ENCODE data around the gene TOPAZ1. TPM values are rescaled to one million over a fixed set of nuclear protein-coding genes. Genes with fewer than 3 reads are reported as not detected.
"Not testable (repeated sequence)": the region's sequence is repeated elsewhere in the genome, so short reads cannot be mapped to it uniquely, and the experiment has no call there.

Gene TOPAZ1
- total RNA-seq, 4 donors from 2014 or later, result not detected

GRCh38 chr3:44343421-44343820 is 101.7 kb downstream of the TOPAZ1 start:
- no peak for TF ChIP-seq CTCF (IDR thresholded peaks at IDR 0.05)
- no peak for ATAC-seq (ENCODE audit: low FRiP score)

GRCh38 chr3:44346590-44346989 is 104.9 kb downstream of the TOPAZ1 start:
- not testable (repeated sequence) for DNase-seq (ENCODE audit: low spot score); ATAC-seq (ENCODE audit: low FRiP score)

More at GRCh38 chr3:44343421-44343820, 101.7 kb downstream of the TOPAZ1 start:
- DNase-seq (ENCODE audit: low spot score), result no peak

GRCh38 chr3:44348993-44349392 is 107.3 kb downstream of the TOPAZ1 start:
- no peak for TF ChIP-seq CTCF (IDR thresholded peaks at IDR 0.05)
- no peak for DNase-seq (ENCODE audit: low spot score)
- no peak for ATAC-seq (ENCODE audit: low FRiP score)

GRCh38 chr3:44353355-44353924 is 111.8 kb downstream of the TOPAZ1 start:
- no peak for DNase-seq (ENCODE audit: low spot score)
- no peak for ATAC-seq (ENCODE audit: low FRiP score)
- TF ChIP-seq CTCF (IDR thresholded peaks at IDR 0.05), result no peak

- no peak for TF ChIP-seq CTCF (IDR thresholded peaks at IDR 0.05)
- no peak for DNase-seq (ENCODE audit: low spot score)
- ATAC-seq (ENCODE audit: low FRiP score), result peak; percentile 94
Observed at GRCh38 chr3:44355362-44356033, 113.8 kb downstream of the TOPAZ1 start.

- ATAC-seq (ENCODE audit: low FRiP score) (no peak), DNase-seq (ENCODE audit: low spot score) (no peak)
- no peak for TF ChIP-seq CTCF (IDR thresholded peaks at IDR 0.05)
Observed at GRCh38 chr3:44359146-44359751, 117.6 kb downstream of the TOPAZ1 start.

GRCh38 chr3:44363591-44363990 is 121.9 kb downstream of the TOPAZ1 start:
- no peak for ATAC-seq (ENCODE audit: low FRiP score)
- DNase-seq (ENCODE audit: low spot score), result no peak
- no peak for TF ChIP-seq CTCF (IDR thresholded peaks at IDR 0.05)

Data from omental fat pad (tissue), 4 donors.